Brain microvascular endothelial cell (primary cell): ENCODE measurements around the gene RAB12.
"Not testable (repeated sequence)": the region's sequence is repeated elsewhere in the genome, so short reads cannot be mapped to it uniquely, and the experiment has no call there.

ENCODE experiments used
- DNase-seq: peaks from one replicate; pipeline ENCODE4 v3.0.0-alpha.2; 2020
- H3K27ac ChIP-seq: fragments of 250-450 bp; sonication (Bioruptor Pico); 2 replicates; pipeline ENCODE4 v1.5.1; 2020; ENCODE audit warnings: mild to moderate bottlenecking, moderate library complexity
- H3K27me3 ChIP-seq: fragments of 250-450 bp; sonication (Bioruptor Pico); replicated peaks from 2 replicates; pipeline ENCODE4 v1.5.1; 2020; ENCODE audit warnings: mild to moderate bottlenecking
- H3K36me3 ChIP-seq: fragments of 250-450 bp; sonication (Bioruptor Pico); replicated peaks from 2 replicates; pipeline ENCODE4 v1.5.1; 2020; ENCODE audit warnings: mild to moderate bottlenecking
- H3K4me3 ChIP-seq: 2 replicates; pipeline ENCODE4 v1.5.1; 2011; ENCODE audit warnings: low read depth, mild to moderate bottlenecking, control low read depth, low read length, moderate library complexity
- in situ Hi-C: cut with HindIII; loops from 2 replicates; pipeline ENCODE4 v1.10.0; 2017; ENCODE audit warnings: low sequenced_read_pairs, low pct_ligation_motif_present
- TF ChIP-seq, protein P1 (sequence below): IDR thresholded peaks from 2 replicates; pipeline ENCODE4 v1.5.1; 2011; ENCODE audit warnings: low read depth, mild to moderate bottlenecking, moderate library complexity, low read length, control low read depth, inconsistent platforms; ENCODE audit errors: missing control alignments

The RAB12 gene

GRCh38 chr18:8571399-8571798 lies 37.8 kb upstream of the RAB12 start:
- Histone ChIP-seq H3K4me3 (no peak overlapping the region), H3K36me3 (no peaks in the 10 kb centered on the region), H3K27me3 (no peaks in the 10 kb centered on the region), H3K27ac (no peak overlapping the region)
- TF ChIP-seq, protein P1, sequence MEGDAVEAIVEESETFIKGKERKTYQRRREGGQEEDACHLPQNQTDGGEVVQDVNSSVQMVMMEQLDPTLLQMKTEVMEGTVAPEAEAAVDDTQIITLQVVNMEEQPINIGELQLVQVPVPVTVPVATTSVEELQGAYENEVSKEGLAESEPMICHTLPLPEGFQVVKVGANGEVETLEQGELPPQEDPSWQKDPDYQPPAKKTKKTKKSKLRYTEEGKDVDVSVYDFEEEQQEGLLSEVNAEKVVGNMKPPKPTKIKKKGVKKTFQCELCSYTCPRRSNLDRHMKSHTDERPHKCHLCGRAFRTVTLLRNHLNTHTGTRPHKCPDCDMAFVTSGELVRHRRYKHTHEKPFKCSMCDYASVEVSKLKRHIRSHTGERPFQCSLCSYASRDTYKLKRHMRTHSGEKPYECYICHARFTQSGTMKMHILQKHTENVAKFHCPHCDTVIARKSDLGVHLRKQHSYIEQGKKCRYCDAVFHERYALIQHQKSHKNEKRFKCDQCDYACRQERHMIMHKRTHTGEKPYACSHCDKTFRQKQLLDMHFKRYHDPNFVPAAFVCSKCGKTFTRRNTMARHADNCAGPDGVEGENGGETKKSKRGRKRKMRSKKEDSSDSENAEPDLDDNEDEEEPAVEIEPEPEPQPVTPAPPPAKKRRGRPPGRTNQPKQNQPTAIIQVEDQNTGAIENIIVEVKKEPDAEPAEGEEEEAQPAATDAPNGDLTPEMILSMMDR, result no peak
- in situ Hi-C loops, result no loop called here
- DNase-seq, result no peak

DNA sequence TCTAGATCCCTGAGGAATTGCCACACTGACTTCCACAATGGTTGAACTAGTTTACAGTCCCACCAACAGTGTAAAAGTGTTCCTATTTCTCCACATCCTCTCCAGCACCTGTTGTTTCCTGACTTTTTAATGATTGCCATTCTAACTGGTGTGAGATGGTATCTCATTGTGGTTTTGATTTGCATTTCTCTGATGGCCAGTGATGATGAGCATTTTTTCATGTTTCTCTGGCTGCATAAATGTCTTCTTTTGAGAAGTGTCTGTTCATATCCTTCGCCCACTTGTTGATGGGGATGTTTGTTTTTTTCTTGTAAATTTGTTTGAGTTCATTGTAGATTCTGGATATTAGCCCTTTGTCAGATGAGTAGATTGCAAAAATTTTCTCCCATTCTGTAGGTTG lies 35.5 kb upstream of the RAB12 start:
- H3K4me3 ChIP-seq, in situ Hi-C loops, H3K27ac ChIP-seq, H3K27me3 ChIP-seq, DNase-seq, H3K36me3 ChIP-seq: not testable (repeated sequence)

- Histone ChIP-seq H3K4me3 (no peak overlapping the region), H3K27ac (no peak overlapping the region), H3K27me3 (peaks cover 1% of the 10 kb centered on the region), H3K36me3 (no peaks in the 10 kb centered on the region)
- TF ChIP-seq, protein P1, result no peak
- in situ Hi-C loops, result no loop called here
- no peak for DNase-seq
Measured at GRCh38 chr18:8584798-8585197, 24.4 kb upstream of the RAB12 start.

DNA sequence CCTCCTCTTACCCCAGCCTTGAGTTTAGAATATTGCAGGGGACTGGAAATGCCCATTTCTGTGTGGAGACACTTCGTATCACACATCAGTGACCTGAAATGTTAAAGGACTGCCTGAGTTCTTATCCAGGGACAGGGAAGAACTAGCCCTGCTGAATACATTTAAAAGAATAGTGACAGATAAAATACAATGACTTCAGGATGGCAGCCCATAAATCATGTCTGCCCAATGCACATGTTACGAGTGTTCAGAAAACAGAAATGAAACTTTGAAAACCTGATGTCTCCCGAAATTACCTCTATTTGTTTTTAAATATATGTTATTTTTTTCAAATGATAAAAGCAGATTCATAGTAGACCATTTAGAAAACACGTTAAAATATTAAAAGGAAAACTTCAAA lies 22.3 kb upstream of the RAB12 start:
- TF ChIP-seq, protein P1, result no peak
- DNase-seq, result no peak
- in situ Hi-C loops, result no loop called here
- Histone ChIP-seq H3K27ac (no peak overlapping the region), H3K4me3 (no peak overlapping the region), H3K27me3 (peaks cover 1% of the 10 kb centered on the region), H3K36me3 (no peaks in the 10 kb centered on the region)

- Histone ChIP-seq H3K27me3 (no peaks in the 10 kb centered on the region), H3K4me3 (no peak overlapping the region), H3K27ac (no peak overlapping the region), H3K36me3 (no peaks in the 10 kb centered on the region)
- no peak for DNase-seq
- in situ Hi-C loops, result no loop called here
- TF ChIP-seq, protein P1, result no peak
Measured at GRCh38 chr18:8595445-8595844, 13.8 kb upstream of the RAB12 start.

- no peak for DNase-seq
- TF ChIP-seq, protein P1, result no peak
- no peaks in the 10 kb centered on the region for H3K36me3 ChIP-seq
- no peak overlapping the region for H3K4me3 ChIP-seq
- no peak overlapping the region for H3K27ac ChIP-seq
- in situ Hi-C loops, result no loop called here
- no peaks in the 10 kb centered on the region for H3K27me3 ChIP-seq
Measured at GRCh38 chr18:8601277-8602032, 7.8 kb upstream of the RAB12 start.
